Natural killer cell treated with Interleukin-12 subunit alpha and Interleukin-12 subunit beta and Interleukin-15 and Interleukin-18, amount 100 ng/mL, for 72 hours (primary cell): ENCODE measurements around the gene EARS2. TPM values are rescaled to one million over a fixed set of nuclear protein-coding genes. Genes with fewer than 3 reads are reported as not detected.
A peak's percentile ranks its signal among the peaks of the same experiment; 100 is the strongest.
"Not testable (repeated sequence)": the region's sequence is repeated elsewhere in the genome, so short reads cannot be mapped to it uniquely, and the experiment has no call there.

Source experiments
- ATAC-seq, 2 donors: fragments of 150-1000 bp; cut with Tn5 transposase in 1 of 2; sonication (Bioruptor Pico), chemical (Tn5 transposase) in 1 of 2; 2 replicates each; pipeline ENCODE4 v1.10.0; 2021
- DNase-seq: peaks from one replicate; pipeline ENCODE4 v3.0.0; 2022; ENCODE audit warnings: low spot score
- H3K27ac Mint-ChIP-seq, 2 donors: 1 replicate in 1 of 2; 2 replicates in 1 of 2; pipeline ENCODE4 v1.8.0; 2022; ENCODE audit warnings: mixed read lengths in 2 of 2, mild to moderate bottlenecking in 1 of 2, moderate library complexity in 1 of 2
- H3K27me3 Mint-ChIP-seq, 2 donors: 1 replicate in 1 of 2; 2 replicates in 1 of 2; pipeline ENCODE4 v1.8.0; 2022; ENCODE audit warnings: mixed read lengths in 2 of 2
- H3K36me3 Mint-ChIP-seq: one replicate; pipeline ENCODE4 v1.8.0; 2022; ENCODE audit warnings: mixed read lengths
- H3K4me1 Mint-ChIP-seq, 2 donors: 1 replicate in 1 of 2; 2 replicates in 1 of 2; pipeline ENCODE4 v1.8.0; 2022; ENCODE audit warnings: low read depth in 2 of 2, mixed read lengths in 2 of 2, mild to moderate bottlenecking in 1 of 2
- H3K4me3 Mint-ChIP-seq: one replicate; pipeline ENCODE4 v1.8.0; 2022; ENCODE audit warnings: mixed read lengths
- H3K9me3 Mint-ChIP-seq: 2 replicates; pipeline ENCODE4 v1.8.0; 2022; ENCODE audit warnings: mixed read lengths
- total RNA-seq, 2 donors: library from RNA; stranded (reverse); gene quantifications; one replicate each; pipeline ENCODE4 v1.2.3, GENCODE V29; 2022

Gene EARS2
- 10 to 100 TPM; 19.2 to 34.9 TPM for total RNA-seq

- Mint-ChIP-seq H3K4me1 (peaks cover 15 to 27% of the 10 kb centered on the region in 2 donors), H3K4me3 (peak within 1 kb of the TSS; percentile 91), H3K9me3 (no peaks in the 10 kb centered on the region), H3K36me3 (peaks cover 7% of the 10 kb centered on the region), H3K27ac (peak within 1 kb of the TSS; percentile 91 to 92), H3K27me3 (no peaks in the 10 kb centered on the region)
- ATAC-seq (peak; percentile 95 to 96), DNase-seq (peak; percentile 99)
Measured at GRCh38 chr16:23556881-23557778, at the start of gene EARS2, which contains the start of gene UBFD1. Gene EARS2 (minus strand): TSS chr16:23557350. CDS start chr16:23557343, 7 bp downstream. Gene UBFD1 (plus strand): TSS chr16:23557727. CDS start chr16:23557743, 16 bp downstream.

- DNase-seq (no peak), ATAC-seq (no peak)
- H3K27me3 Mint-ChIP-seq = no peaks in the 10 kb centered on the region
- peak overlapping the region; percentile 47 for H3K4me3 Mint-ChIP-seq
- H3K27ac Mint-ChIP-seq = peak overlapping the region; percentile 12 to 45
- no peaks in the 10 kb centered on the region for H3K36me3 Mint-ChIP-seq
- H3K4me1 Mint-ChIP-seq = peaks cover 10 to 15% of the 10 kb centered on the region in 2 donors
- H3K9me3 Mint-ChIP-seq = no peaks in the 10 kb centered on the region
Measured at GRCh38 chr16:23597003-23597756, 40.0 kb upstream of the EARS2 start.

- ATAC-seq (peak; percentile 99 to 100), DNase-seq (peak; percentile 94)
- Mint-ChIP-seq H3K4me1 (peaks cover 17 to 23% of the 10 kb centered on the region in 2 donors), H3K27ac (peak within 1 kb of the TSS; percentile 59 to 60), H3K4me3 (peak within 1 kb of the TSS; percentile 87), H3K27me3 (no peaks in the 10 kb centered on the region), H3K9me3 (no peaks in the 10 kb centered on the region), H3K36me3 (no peaks in the 10 kb centered on the region)
Measured at GRCh38 chr16:23595951-23596720, 39.0 kb upstream of the EARS2 start, which contains the start of gene NDUFAB1. Gene NDUFAB1 (minus strand): TSS chr16:23596316. CDS start chr16:23596290, 26 bp downstream.

GRCh38 chr16:23595246-23595950, 38.2 kb upstream of the EARS2 start:
- H3K27ac Mint-ChIP-seq = peak overlapping the region; percentile 28 to 60
- peak overlapping the region; percentile 87 for H3K4me3 Mint-ChIP-seq
- no peaks in the 10 kb centered on the region for H3K36me3 Mint-ChIP-seq
- ATAC-seq (no peak), DNase-seq (no peak)
- H3K4me1 Mint-ChIP-seq = peaks cover 17 to 25% of the 10 kb centered on the region in 2 donors
- H3K9me3 Mint-ChIP-seq = no peaks in the 10 kb centered on the region
- H3K27me3 Mint-ChIP-seq = no peaks in the 10 kb centered on the region

- Mint-ChIP-seq H3K4me3 (peak overlapping the region; percentile 87), H3K27ac (no peak overlapping the region), H3K36me3 (peaks cover 4% of the 10 kb centered on the region), H3K27me3 (no peaks in the 10 kb centered on the region), H3K9me3 (no peaks in the 10 kb centered on the region), H3K4me1 (peaks cover 17 to 28% of the 10 kb centered on the region in 2 donors)
- DNase-seq = no peak
- no peak for ATAC-seq
Measured at GRCh38 chr16:23594186-23594585, 37.0 kb upstream of the EARS2 start.

GRCh38 chr16:23590181-23590580, 33.0 kb upstream of the EARS2 start:
- peaks cover 6% of the 10 kb centered on the region for H3K36me3 Mint-ChIP-seq
- no peak overlapping the region for H3K27ac Mint-ChIP-seq
- no peaks in the 10 kb centered on the region for H3K27me3 Mint-ChIP-seq

GRCh38 chr16:23587726-23588125, 30.6 kb upstream of the EARS2 start:
- no peaks in the 10 kb centered on the region for H3K27me3 Mint-ChIP-seq
- peaks cover 12% of the 10 kb centered on the region for H3K36me3 Mint-ChIP-seq
- H3K4me3 Mint-ChIP-seq = no peak overlapping the region
- no peak for ATAC-seq
- H3K9me3 Mint-ChIP-seq = no peaks in the 10 kb centered on the region
- peaks cover 6 to 16% of the 10 kb centered on the region in 2 donors for H3K4me1 Mint-ChIP-seq
- no peak overlapping the region for H3K27ac Mint-ChIP-seq
- DNase-seq = no peak

More at GRCh38 chr16:23590181-23590580, 33.0 kb upstream of the EARS2 start:
- H3K9me3 Mint-ChIP-seq = no peaks in the 10 kb centered on the region
- DNase-seq (no peak), ATAC-seq (no peak)
- no peak overlapping the region for H3K4me3 Mint-ChIP-seq
- peaks cover 7 to 20% of the 10 kb centered on the region in 2 donors for H3K4me1 Mint-ChIP-seq

- H3K27me3 Mint-ChIP-seq = no peaks in the 10 kb centered on the region
- H3K4me1 Mint-ChIP-seq = peaks cover 0 to 3% of the 10 kb centered on the region in 2 donors
- no peak overlapping the region for H3K4me3 Mint-ChIP-seq
- DNase-seq = no peak
- ATAC-seq = no peak
- H3K9me3 Mint-ChIP-seq = no peaks in the 10 kb centered on the region
- no peak overlapping the region for H3K27ac Mint-ChIP-seq
- H3K36me3 Mint-ChIP-seq = peaks cover 18% of the 10 kb centered on the region
Measured at GRCh38 chr16:23584186-23585076, 27.3 kb upstream of the EARS2 start.

- DNase-seq, H3K9me3 Mint-ChIP-seq, H3K4me3 Mint-ChIP-seq, H3K4me1 Mint-ChIP-seq, H3K27ac Mint-ChIP-seq, ATAC-seq, H3K27me3 Mint-ChIP-seq: not testable (repeated sequence)
- peaks cover 13% of the 10 kb centered on the region for H3K36me3 Mint-ChIP-seq
Measured at GRCh38 chr16:23583271-23583670, 26.1 kb upstream of the EARS2 start.

GRCh38 chr16:23581764-23582163, 24.6 kb upstream of the EARS2 start:
- Mint-ChIP-seq H3K36me3 (peaks cover 13% of the 10 kb centered on the region), H3K27me3 (no peaks in the 10 kb centered on the region), H3K4me3 (no peak overlapping the region), H3K27ac (no peak overlapping the region), H3K4me1 (no peaks in the 10 kb centered on the region), H3K9me3 (no peaks in the 10 kb centered on the region)
- DNase-seq (no peak), ATAC-seq (no peak)

- Mint-ChIP-seq H3K27ac (no peak overlapping the region), H3K36me3 (peaks cover 13% of the 10 kb centered on the region), H3K27me3 (no peaks in the 10 kb centered on the region), H3K4me3 (no peak overlapping the region), H3K9me3 (no peaks in the 10 kb centered on the region), H3K4me1 (no peaks in the 10 kb centered on the region)
- ATAC-seq (no peak), DNase-seq (no peak)
Measured at GRCh38 chr16:23580391-23580790, 23.2 kb upstream of the EARS2 start.

- Mint-ChIP-seq H3K4me3 (no peak overlapping the region), H3K27ac (no peak overlapping the region), H3K9me3 (no peaks in the 10 kb centered on the region), H3K36me3 (peaks cover 11% of the 10 kb centered on the region), H3K27me3 (no peaks in the 10 kb centered on the region), H3K4me1 (no peaks in the 10 kb centered on the region)
- DNase-seq = no peak
- ATAC-seq = no peak
Measured at GRCh38 chr16:23579371-23579770, 22.2 kb upstream of the EARS2 start.
